SK-N-SH (cell line): ENCODE measurements around the gene HLA-DQB1. TPM values are rescaled to one million over a fixed set of nuclear protein-coding genes. Genes with fewer than 3 reads are reported as not detected.
"Not testable (repeated sequence)": the region's sequence is repeated elsewhere in the genome, so short reads cannot be mapped to it uniquely, and the experiment has no call there.

Experiments used
- CTCF ChIA-PET: fragments of 300-600, 350-600 bp; formaldehyde crosslinking; extraction: SDS; loops from one replicate; lab custom pipeline; 2021; lab: Yijun Ruan, JAX
- POLR2A ChIA-PET: fragments of 350-600 bp; sonication (Branson Sonifier 250); formaldehyde crosslinking; extraction: SDS; loops from one replicate; lab custom pipeline; 2020; ENCODE audit warnings: antibody characterized with exemption, inconsistent platforms; lab: Yijun Ruan, JAX
- DNase-seq: peaks from one replicate; pipeline ENCODE4 v3.0.0; 2012
- H2AFZ ChIP-seq: fragments of 200-600 bp; sonication (generic); 2 replicates; pipeline ENCODE4 v1.8.1; 2016; ENCODE audit warnings: antibody characterized with exemption, mild to moderate bottlenecking, low read depth
- H3F3A ChIP-seq: fragments of 200-600 bp; sonication (generic); replicated peaks from 2 replicates; pipeline ENCODE3; 2016; ENCODE audit warnings: antibody characterized with exemption, mild to moderate bottlenecking; ENCODE audit not compliant: insufficient read depth
- H3K27ac ChIP-seq, 2 experiments: fragments of 200-500 bp in 1 of 2; fragments of 200-600 bp in 1 of 2; sonication (Bioruptor generic) in 1 of 2; sonication (generic), shearing (Covaris generic) in 1 of 2; 2 replicates each; pipeline versions ENCODE4 v1.5.1 to v1.6.1; 2014 to 2016; ENCODE audit warnings: low read depth in 2 of 2, inconsistent platforms in 1 of 2, low read length in 1 of 2, mild to moderate bottlenecking in 1 of 2, mixed read lengths in 1 of 2
- H3K27me3 ChIP-seq: fragments of 200-600 bp; sonication (generic), shearing (Covaris generic); 2 replicates; pipeline ENCODE4 v1.6.1; 2016; ENCODE audit warnings: mixed run types; ENCODE audit not compliant: insufficient read depth
- H3K36me3 ChIP-seq, 2 experiments: fragments of 200-500 bp in 1 of 2; fragments of 200-600 bp in 1 of 2; sonication (Bioruptor generic) in 1 of 2; sonication (generic) in 1 of 2; replicated peaks in 1 of 2; 2 replicates each; pipeline versions ENCODE3 to v1.5.1; 2014 to 2016; ENCODE audit warnings: low read length in 1 of 2, mild to moderate bottlenecking in 1 of 2; ENCODE audit not compliant: insufficient read depth in 2 of 2, control insufficient read depth in 1 of 2
- H3K4me1 ChIP-seq, 2 experiments: fragments of 200-500 bp in 1 of 2; fragments of 200-600 bp in 1 of 2; sonication (Bioruptor generic) in 1 of 2; sonication (generic), shearing (Covaris generic) in 1 of 2; 2 replicates each; pipeline versions ENCODE4 v1.5.1 to v1.6.1; 2014 to 2016; ENCODE audit warnings: low read depth in 1 of 2, low read length in 1 of 2, mixed run types in 1 of 2; ENCODE audit not compliant: insufficient read depth in 2 of 2, control insufficient read depth in 1 of 2
- H3K4me2 ChIP-seq: fragments of 200-600 bp; sonication (generic), shearing (Covaris generic); 2 replicates; pipeline ENCODE4 v1.6.1; 2017; ENCODE audit warnings: mixed run types
- H3K4me3 ChIP-seq, 2 experiments: fragments of 200-500 bp in 1 of 2; fragments of 200-600 bp in 1 of 2; sonication (Bioruptor generic) in 1 of 2; sonication (generic), shearing (Covaris generic) in 1 of 2; 2 replicates each; pipeline versions ENCODE4 v1.5.1 to v1.8.1; 2014 to 2016; ENCODE audit warnings: low read depth in 2 of 2, inconsistent platforms in 1 of 2, low read length in 1 of 2, mild to moderate bottlenecking in 1 of 2, mixed read lengths in 1 of 2, moderate library complexity in 1 of 2
- H3K79me2 ChIP-seq: fragments of 200-600 bp; sonication (generic); 2 replicates; pipeline ENCODE4 v1.8.1; 2017; ENCODE audit warnings: mild to moderate bottlenecking; ENCODE audit not compliant: insufficient read depth
- H3K9ac ChIP-seq: fragments of 200-600 bp; sonication (generic); 2 replicates; pipeline ENCODE4 v1.6.1; 2017; ENCODE audit warnings: mixed run types
- H3K9me2 ChIP-seq: fragments of 200-600 bp; sonication (generic); 2 replicates; pipeline ENCODE4 v1.6.1; 2017; ENCODE audit warnings: mixed run types
- H3K9me3 ChIP-seq: fragments of 200-600 bp; sonication (generic); 2 replicates; pipeline ENCODE4 v1.6.1; 2017; ENCODE audit warnings: mixed run types, mild to moderate bottlenecking, moderate library complexity
- H4K20me1 ChIP-seq: fragments of 200-600 bp; sonication (generic); 2 replicates; pipeline ENCODE4 v1.6.1; 2017; ENCODE audit warnings: mild to moderate bottlenecking, mixed run types; ENCODE audit not compliant: insufficient read depth
- CHD2 ChIP-seq: fragments of 150-350 bp; IDR thresholded peaks from 2 replicates; pipeline ENCODE4 v1.6.1; 2018; ENCODE audit warnings: low read length; ENCODE audit not compliant: partially characterized antibody
- ELF1 ChIP-seq: IDR thresholded peaks from 2 replicates; pipeline ENCODE4 v1.4.0; 2012
- EP300 ChIP-seq, 2 experiments: IDR thresholded peaks; 2 replicates each; pipeline versions ENCODE4 v1.4.0 to v1.6.1; 2012; ENCODE audit warnings: borderline replicate concordance in 1 of 2, low read depth in 1 of 2, low read length in 1 of 2
- FOXM1 ChIP-seq: IDR thresholded peaks from 2 replicates; pipeline ENCODE4 v1.4.0; 2012; ENCODE audit warnings: low read depth, mild to moderate bottlenecking
- GATA2 ChIP-seq: sonication (generic); formaldehyde crosslinking; IDR thresholded peaks from 2 replicates; pipeline ENCODE4 v1.5.0; 2020; ENCODE audit warnings: mild to moderate bottlenecking, missing genetic modification reagents
- JUND ChIP-seq: IDR thresholded peaks from 2 replicates; pipeline ENCODE4 v1.4.0; 2012
- NFIC ChIP-seq: IDR thresholded peaks from 2 replicates; pipeline ENCODE4 v1.4.0; 2012; ENCODE audit warnings: borderline replicate concordance
- NRF1 ChIP-seq: IDR thresholded peaks from 2 replicates; pipeline ENCODE4 v1.6.1; 2012; ENCODE audit warnings: low read depth, mild to moderate bottlenecking, low read length
- RCOR1 ChIP-seq: fragments of 150-350 bp; IDR thresholded peaks from 2 replicates; pipeline ENCODE4 v1.6.1; 2017; ENCODE audit warnings: antibody characterized with exemption, low read length
- WGBS: methylation state at CpG from one replicate; pipeline ENCODE4 v1.1.6; 2017; ENCODE audit warnings: low lambda C conversion rate; 5-methylcytosine and 5-hydroxymethylcytosine counted together
- polyA plus RNA-seq, 3 experiments: library from polyadenylated mRNA; depleted of rRNA; stranded (reverse); fragments of >200 nt; gene quantifications; 2 replicates each; pipeline ENCODE4 v1.2.3, GENCODE V29; 2012
- TF ChIP-seq, protein P1 (sequence below): IDR thresholded peaks from 2 replicates; pipeline ENCODE4; 2012
- TF ChIP-seq, protein P2 (sequence below): fragments of 150-350 bp; IDR thresholded peaks from 2 replicates; pipeline ENCODE4 v1.6.1; 2016; ENCODE audit warnings: mild to moderate bottlenecking, low read depth, low read length
- TF ChIP-seq, protein P3 (sequence below): fragments of 200-600 bp; sonication (generic); IDR thresholded peaks from 2 replicates; pipeline ENCODE4 v1.6.1; 2017; ENCODE audit warnings: antibody characterized with exemption, mild to moderate bottlenecking, moderate library complexity
- TF ChIP-seq, protein P4 (sequence below): fragments of 150-350 bp; IDR thresholded peaks from 2 replicates; pipeline ENCODE4 v1.6.1; 2017; ENCODE audit warnings: antibody characterized with exemption, low read length, low read depth, borderline replicate concordance

HLA-DQB1 gene
- polyA plus RNA-seq, 1 of the 3 experiments (the other 2 are of a cell fraction), result not detected

DNA sequence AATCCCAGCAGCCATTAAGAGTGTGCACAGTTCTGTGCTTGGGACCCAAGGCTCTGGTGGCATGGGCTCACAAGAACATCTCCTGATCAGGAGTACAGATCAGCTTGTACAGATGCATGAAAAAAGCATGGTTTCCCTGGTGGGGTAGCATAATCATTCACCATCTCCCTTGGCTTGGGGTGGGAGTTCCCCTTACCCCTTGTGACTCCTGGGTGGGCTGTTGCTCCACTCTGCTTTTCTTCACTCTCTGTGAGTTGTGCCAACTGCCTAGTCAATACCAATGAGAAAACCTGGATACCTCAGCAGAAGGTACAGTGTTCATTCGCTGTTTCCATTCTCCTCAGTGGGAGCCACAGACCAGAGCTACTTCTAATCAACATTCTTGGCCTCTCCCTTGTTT, 13.6 kb upstream of the HLA-DQB1 start:
- Histone ChIP-seq H3K9me2 (no peaks in the 10 kb centered on the region), H4K20me1 (no peaks in the 10 kb centered on the region), H3K36me3 (no peaks in the 10 kb centered on the region), H3K27me3 (no peaks in the 10 kb centered on the region), H3K4me2 (no peak overlapping the region), H2AFZ (no peak overlapping the region), H3K9ac (no peak overlapping the region), H3K4me3 (no peak overlapping the region), H3F3A (no peaks in the 10 kb centered on the region), H3K9me3 (no peaks in the 10 kb centered on the region), H3K4me1 (no peaks in the 10 kb centered on the region), H3K27ac (no peak overlapping the region), H3K79me2 (no peaks in the 10 kb centered on the region)
- TF ChIP-seq, protein P1, sequence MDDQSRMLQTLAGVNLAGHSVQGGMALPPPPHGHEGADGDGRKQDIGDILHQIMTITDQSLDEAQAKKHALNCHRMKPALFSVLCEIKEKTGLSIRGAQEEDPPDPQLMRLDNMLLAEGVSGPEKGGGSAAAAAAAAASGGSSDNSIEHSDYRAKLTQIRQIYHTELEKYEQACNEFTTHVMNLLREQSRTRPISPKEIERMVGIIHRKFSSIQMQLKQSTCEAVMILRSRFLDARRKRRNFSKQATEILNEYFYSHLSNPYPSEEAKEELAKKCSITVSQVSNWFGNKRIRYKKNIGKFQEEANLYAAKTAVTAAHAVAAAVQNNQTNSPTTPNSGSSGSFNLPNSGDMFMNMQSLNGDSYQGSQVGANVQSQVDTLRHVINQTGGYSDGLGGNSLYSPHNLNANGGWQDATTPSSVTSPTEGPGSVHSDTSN, result no peak
- TF ChIP-seq CHD2 (no peak), ELF1 (no peak), EP300 (IDR thresholded peaks at IDR 0.05; ENCODE audit: borderline replicate concordance in 1 of 2, low read depth in 1 of 2, low read length in 1 of 2) (no peak), NFIC (no peak), FOXM1 (no peak), JUND (no peak)
- 0% methylated on average over 1 of the region's 1 CpG for WGBS
- ChIA-PET POLR2A (no interaction called here), CTCF (no interaction called here)
- no peak for DNase-seq

DNA sequence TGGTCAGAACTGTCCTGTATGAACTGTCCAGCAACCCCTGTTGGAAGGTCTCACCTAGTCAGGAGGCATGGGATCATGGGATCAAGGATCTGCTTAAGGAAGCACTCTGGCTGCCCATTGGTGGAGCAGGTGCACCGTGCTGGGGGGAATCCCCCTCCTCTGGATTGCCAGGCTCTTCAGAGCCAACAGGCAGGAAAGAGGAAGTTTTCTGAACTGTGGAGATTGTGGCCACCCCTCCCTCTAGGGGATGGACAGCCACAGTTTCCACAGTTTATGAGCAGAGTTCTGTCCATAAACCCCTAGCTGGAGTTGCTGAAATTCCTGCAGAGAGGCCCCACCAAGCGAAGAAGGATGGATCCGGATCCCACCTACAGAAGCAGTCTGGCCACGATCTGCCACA, 13.0 kb upstream of the HLA-DQB1 start:
- Histone ChIP-seq H3K9ac (no peak overlapping the region), H2AFZ (no peak overlapping the region), H3K79me2 (no peaks in the 10 kb centered on the region), H3K4me2 (no peak overlapping the region), H3K27ac (no peak overlapping the region), H3K4me1 (no peaks in the 10 kb centered on the region), H3K4me3 (no peak overlapping the region), H3K36me3 (no peaks in the 10 kb centered on the region), H3K9me3 (no peaks in the 10 kb centered on the region), H3F3A (no peaks in the 10 kb centered on the region), H3K27me3 (no peaks in the 10 kb centered on the region), H3K9me2 (no peaks in the 10 kb centered on the region), H4K20me1 (no peaks in the 10 kb centered on the region)
- WGBS, result no CpG with 5 or more reads among the region's 4 CpGs
- no peak for TF ChIP-seq GATA2 (CRISPR knock-in tag)
- TF ChIP-seq, protein P2, sequence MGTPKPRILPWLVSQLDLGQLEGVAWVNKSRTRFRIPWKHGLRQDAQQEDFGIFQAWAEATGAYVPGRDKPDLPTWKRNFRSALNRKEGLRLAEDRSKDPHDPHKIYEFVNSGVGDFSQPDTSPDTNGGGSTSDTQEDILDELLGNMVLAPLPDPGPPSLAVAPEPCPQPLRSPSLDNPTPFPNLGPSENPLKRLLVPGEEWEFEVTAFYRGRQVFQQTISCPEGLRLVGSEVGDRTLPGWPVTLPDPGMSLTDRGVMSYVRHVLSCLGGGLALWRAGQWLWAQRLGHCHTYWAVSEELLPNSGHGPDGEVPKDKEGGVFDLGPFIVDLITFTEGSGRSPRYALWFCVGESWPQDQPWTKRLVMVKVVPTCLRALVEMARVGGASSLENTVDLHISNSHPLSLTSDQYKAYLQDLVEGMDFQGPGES, result no peak
- TF ChIP-seq NRF1, result no peak
- TF ChIP-seq, protein P3, sequence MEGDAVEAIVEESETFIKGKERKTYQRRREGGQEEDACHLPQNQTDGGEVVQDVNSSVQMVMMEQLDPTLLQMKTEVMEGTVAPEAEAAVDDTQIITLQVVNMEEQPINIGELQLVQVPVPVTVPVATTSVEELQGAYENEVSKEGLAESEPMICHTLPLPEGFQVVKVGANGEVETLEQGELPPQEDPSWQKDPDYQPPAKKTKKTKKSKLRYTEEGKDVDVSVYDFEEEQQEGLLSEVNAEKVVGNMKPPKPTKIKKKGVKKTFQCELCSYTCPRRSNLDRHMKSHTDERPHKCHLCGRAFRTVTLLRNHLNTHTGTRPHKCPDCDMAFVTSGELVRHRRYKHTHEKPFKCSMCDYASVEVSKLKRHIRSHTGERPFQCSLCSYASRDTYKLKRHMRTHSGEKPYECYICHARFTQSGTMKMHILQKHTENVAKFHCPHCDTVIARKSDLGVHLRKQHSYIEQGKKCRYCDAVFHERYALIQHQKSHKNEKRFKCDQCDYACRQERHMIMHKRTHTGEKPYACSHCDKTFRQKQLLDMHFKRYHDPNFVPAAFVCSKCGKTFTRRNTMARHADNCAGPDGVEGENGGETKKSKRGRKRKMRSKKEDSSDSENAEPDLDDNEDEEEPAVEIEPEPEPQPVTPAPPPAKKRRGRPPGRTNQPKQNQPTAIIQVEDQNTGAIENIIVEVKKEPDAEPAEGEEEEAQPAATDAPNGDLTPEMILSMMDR, result no peak
- TF ChIP-seq RCOR1, result no peak
- TF ChIP-seq, protein P4, sequence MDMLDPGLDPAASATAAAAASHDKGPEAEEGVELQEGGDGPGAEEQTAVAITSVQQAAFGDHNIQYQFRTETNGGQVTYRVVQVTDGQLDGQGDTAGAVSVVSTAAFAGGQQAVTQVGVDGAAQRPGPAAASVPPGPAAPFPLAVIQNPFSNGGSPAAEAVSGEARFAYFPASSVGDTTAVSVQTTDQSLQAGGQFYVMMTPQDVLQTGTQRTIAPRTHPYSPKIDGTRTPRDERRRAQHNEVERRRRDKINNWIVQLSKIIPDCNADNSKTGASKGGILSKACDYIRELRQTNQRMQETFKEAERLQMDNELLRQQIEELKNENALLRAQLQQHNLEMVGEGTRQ, result no peak
- POLR2A ChIA-PET, result no interaction called here
- CTCF ChIA-PET, result no interaction called here
- no peak for DNase-seq

- H3K9me2 ChIP-seq, H3F3A ChIP-seq, H3K27ac ChIP-seq, H3K36me3 ChIP-seq, H3K9me3 ChIP-seq, H3K9ac ChIP-seq, H3K4me1 ChIP-seq, H4K20me1 ChIP-seq, H2AFZ ChIP-seq, DNase-seq, H3K27me3 ChIP-seq, CTCF ChIA-PET, POLR2A ChIA-PET, H3K4me3 ChIP-seq, H3K4me2 ChIP-seq, H3K79me2 ChIP-seq: not testable (repeated sequence)
- 13% methylated on average over 7 of the region's 7 CpGs for WGBS
Measured at GRCh38 chr6:32674123-32674522, 7.7 kb upstream of the HLA-DQB1 start.

GRCh38 chr6:32671908-32672307, 5.5 kb upstream of the HLA-DQB1 start:
- H3F3A ChIP-seq, POLR2A ChIA-PET: not testable (repeated sequence)

More at GRCh38 chr6:32671908-32672307, 5.5 kb upstream of the HLA-DQB1 start:
- DNase-seq, H3K36me3 ChIP-seq, H3K4me2 ChIP-seq, H3K4me3 ChIP-seq, CTCF ChIA-PET, H4K20me1 ChIP-seq, H3K4me1 ChIP-seq, H2AFZ ChIP-seq, H3K9ac ChIP-seq, H3K9me3 ChIP-seq, H3K27me3 ChIP-seq, H3K9me2 ChIP-seq, H3K27ac ChIP-seq, H3K79me2 ChIP-seq: not testable (repeated sequence)
- WGBS, result 3% methylated on average over 2 of the region's 2 CpGs
